ENCODE data around the gene SORCS1.

DNA sequence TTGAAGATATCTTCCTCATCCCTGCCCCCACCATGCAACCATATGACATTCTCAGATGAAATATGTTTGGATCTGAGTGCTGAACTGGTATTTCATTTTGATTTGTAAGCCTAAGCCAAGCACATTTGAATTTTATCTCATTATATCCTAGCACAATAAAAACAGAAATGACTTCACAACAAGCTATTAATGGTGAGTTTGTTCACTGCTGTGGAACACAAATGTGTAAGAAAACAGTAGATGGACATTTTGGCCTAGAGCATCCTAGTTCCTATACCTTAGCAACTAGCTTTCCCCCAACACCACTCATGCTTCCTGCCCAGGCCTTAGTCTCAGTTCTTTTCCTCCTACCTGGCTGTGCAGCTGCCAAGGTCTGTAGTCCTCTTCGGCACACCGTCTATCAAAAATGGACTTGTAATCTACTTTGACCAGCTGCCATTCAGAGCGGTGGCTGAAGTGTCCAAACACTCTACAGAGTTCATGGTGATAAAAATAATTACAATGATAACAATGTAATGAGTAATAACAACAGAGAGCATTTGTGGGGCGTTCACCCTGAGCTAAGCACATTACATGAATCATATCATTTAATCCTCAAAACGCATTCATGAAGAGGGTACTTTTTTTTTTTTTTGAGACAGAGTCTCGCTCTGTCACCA is 491.9 kb downstream of the SORCS1 start:
- TF ChIP-seq, protein P1, sequence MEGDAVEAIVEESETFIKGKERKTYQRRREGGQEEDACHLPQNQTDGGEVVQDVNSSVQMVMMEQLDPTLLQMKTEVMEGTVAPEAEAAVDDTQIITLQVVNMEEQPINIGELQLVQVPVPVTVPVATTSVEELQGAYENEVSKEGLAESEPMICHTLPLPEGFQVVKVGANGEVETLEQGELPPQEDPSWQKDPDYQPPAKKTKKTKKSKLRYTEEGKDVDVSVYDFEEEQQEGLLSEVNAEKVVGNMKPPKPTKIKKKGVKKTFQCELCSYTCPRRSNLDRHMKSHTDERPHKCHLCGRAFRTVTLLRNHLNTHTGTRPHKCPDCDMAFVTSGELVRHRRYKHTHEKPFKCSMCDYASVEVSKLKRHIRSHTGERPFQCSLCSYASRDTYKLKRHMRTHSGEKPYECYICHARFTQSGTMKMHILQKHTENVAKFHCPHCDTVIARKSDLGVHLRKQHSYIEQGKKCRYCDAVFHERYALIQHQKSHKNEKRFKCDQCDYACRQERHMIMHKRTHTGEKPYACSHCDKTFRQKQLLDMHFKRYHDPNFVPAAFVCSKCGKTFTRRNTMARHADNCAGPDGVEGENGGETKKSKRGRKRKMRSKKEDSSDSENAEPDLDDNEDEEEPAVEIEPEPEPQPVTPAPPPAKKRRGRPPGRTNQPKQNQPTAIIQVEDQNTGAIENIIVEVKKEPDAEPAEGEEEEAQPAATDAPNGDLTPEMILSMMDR (IDR thresholded peaks at IDR 0.05): no peak
- TF ChIP-seq ZFX (IDR thresholded peaks at IDR 0.05; ENCODE audit: borderline replicate concordance): no peak
